ENCODE measurements around the gene SUGCT. TPM values are rescaled to one million over a fixed set of nuclear protein-coding genes. Genes with fewer than 3 reads are reported as not detected.
"Not testable (repeated sequence)": the region's sequence is repeated elsewhere in the genome, so short reads cannot be mapped to it uniquely, and the experiment has no call there.

SUGCT gene
- total RNA-seq, 4 donors from 2014 or later = 7.8 to 15.0 (median 12.8) TPM

DNA sequence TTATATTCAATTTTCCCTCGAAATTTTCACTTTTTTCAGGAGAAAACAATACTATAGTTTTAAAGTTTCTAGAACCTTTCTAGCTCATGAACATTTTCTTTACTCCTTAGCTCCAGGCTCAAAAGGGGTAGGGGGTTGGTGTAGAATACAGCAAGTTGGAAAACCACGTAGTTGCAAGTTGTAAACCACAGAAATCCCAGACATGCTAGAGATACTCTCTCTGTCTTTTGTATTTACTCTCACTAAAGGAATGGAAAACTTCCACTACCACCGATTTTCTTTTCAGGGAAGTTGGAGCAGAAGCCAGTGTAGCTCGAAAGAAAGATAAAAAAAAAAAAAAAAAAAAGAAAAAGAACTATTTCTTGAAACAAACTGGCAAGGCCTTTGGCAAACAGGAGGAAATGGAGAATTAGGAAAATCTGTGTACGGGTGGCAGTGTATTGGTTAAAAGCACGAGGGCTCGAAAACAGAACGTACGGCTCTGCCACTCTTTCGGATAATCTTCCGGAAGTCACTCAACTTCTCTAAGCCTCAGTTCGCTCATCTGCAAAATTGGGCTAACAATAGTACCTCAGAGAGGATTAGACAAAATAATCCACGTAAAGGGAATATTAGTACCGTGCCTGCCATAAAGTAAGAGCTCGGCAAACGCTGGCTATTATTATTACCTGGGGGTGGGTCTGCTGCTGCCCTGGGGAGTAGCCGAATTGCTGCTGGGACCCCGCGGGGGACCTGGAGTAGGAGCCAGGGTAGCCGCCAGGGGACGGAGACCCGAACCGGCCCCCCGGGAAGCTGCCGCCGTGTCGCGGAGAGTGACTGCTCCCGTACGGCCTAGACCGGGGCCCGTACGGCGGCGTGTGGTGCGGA is 1.0 kb upstream of the SUGCT start:
- peak overlapping the region; percentile 89 to 93 (median 92) for H3K27ac ChIP-seq (replicated peaks in 1 of 4)
- TF ChIP-seq, protein P1, sequence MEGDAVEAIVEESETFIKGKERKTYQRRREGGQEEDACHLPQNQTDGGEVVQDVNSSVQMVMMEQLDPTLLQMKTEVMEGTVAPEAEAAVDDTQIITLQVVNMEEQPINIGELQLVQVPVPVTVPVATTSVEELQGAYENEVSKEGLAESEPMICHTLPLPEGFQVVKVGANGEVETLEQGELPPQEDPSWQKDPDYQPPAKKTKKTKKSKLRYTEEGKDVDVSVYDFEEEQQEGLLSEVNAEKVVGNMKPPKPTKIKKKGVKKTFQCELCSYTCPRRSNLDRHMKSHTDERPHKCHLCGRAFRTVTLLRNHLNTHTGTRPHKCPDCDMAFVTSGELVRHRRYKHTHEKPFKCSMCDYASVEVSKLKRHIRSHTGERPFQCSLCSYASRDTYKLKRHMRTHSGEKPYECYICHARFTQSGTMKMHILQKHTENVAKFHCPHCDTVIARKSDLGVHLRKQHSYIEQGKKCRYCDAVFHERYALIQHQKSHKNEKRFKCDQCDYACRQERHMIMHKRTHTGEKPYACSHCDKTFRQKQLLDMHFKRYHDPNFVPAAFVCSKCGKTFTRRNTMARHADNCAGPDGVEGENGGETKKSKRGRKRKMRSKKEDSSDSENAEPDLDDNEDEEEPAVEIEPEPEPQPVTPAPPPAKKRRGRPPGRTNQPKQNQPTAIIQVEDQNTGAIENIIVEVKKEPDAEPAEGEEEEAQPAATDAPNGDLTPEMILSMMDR (IDR thresholded peaks at IDR 0.05) = no peak
- TF ChIP-seq POLR2AphosphoS5 (IDR thresholded peaks at IDR 0.05) (no peak), POLR2A (IDR thresholded peaks at IDR 0.05; ENCODE audit: low read depth) (no peak), EP300 (IDR thresholded peaks at IDR 0.05) (no peak)
- intact Hi-C loops (cut with DNase I) = loop anchor here (2.0 kb wide), 1 partner anchor 183 kb away; the partner anchor contains the start of gene CDK13
- WGBS = 2% methylated on average over 28 of the region's 36 CpGs
- peak overlapping the region; percentile 85 to 98 (median 96) for H3K4me3 ChIP-seq
- no peaks in the 10 kb centered on the region for H3K27me3 ChIP-seq
- DNase-seq (ENCODE audit: extremely low spot score) = no peak
- no peaks in the 10 kb centered on the region for H3K9me3 ChIP-seq
- peaks cover 0 to 5% (median 0%) of the 10 kb centered on the region in 4 donors for H3K36me3 ChIP-seq
- H3K4me1 ChIP-seq = peaks cover 24 to 50% (median 43%) of the 10 kb centered on the region in 4 donors

DNA sequence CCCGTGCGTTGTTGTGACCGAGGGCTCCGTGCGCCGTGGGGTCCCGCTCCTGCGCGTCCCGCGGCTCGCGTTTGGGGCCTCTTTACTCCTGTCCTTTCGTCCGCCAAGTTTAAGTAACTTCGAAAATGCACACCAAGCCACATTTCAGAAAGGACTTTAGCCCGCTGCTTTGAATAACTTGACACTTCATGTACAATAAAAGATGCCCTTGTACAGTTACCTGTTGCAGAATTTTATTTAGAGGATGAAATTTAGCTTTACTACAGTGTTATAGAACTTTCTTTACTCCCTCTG is 459 bp downstream of the SUGCT start:
- no peak for DNase-seq (ENCODE audit: extremely low spot score)
- H3K27ac ChIP-seq (replicated peaks in 1 of 4) = peak overlapping the region; percentile 89 to 93 (median 92)
- intact Hi-C loops (cut with DNase I) = loop anchor here (2.0 kb wide), 1 partner anchor 184 kb away; the partner anchor contains the start of gene CDK13
- TF ChIP-seq POLR2A (IDR thresholded peaks at IDR 0.05; ENCODE audit: low read depth) (no peak), EP300 (IDR thresholded peaks at IDR 0.05) (no peak), POLR2AphosphoS5 (IDR thresholded peaks at IDR 0.05) (no peak)
- TF ChIP-seq, protein P1 (IDR thresholded peaks at IDR 0.05) = no peak
- no peaks in the 10 kb centered on the region for H3K9me3 ChIP-seq
- no peaks in the 10 kb centered on the region for H3K27me3 ChIP-seq
- WGBS = 5% methylated on average over 17 of the region's 17 CpGs
- peaks cover 24 to 45% (median 39%) of the 10 kb centered on the region in 4 donors for H3K4me1 ChIP-seq
- H3K36me3 ChIP-seq = peaks cover 0 to 5% (median 0%) of the 10 kb centered on the region in 4 donors
- peak overlapping the region; percentile 85 to 98 (median 96) for H3K4me3 ChIP-seq

DNA sequence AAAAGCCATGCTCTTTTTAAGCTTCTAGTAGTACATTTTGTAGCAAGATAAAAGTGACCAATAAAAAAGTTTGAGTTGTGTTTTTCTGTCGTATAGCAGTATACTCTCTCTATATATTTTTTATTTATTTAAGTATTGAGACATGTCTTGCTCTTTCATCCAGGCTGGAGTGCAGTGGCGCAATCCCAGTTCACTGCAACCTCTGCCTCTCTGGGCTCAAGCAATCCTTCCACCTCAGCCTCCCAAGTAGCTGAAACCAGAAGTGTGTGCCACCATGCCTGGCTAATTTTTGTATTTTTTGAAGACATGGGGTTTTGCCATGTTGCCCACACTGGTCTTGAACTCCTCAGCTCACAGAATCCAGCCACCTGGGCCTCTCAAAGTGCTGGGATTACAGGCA is 2.8 kb downstream of the SUGCT start:
- DNase-seq (ENCODE audit: extremely low spot score) = no peak
- H3K4me1 ChIP-seq = peaks cover 9 to 22% (median 19%) of the 10 kb centered on the region in 4 donors
- no peak for TF ChIP-seq POLR2A (IDR thresholded peaks at IDR 0.05; ENCODE audit: low read depth)
- no peak for TF ChIP-seq POLR2AphosphoS5 (IDR thresholded peaks at IDR 0.05)
- TF ChIP-seq EP300 (IDR thresholded peaks at IDR 0.05) = no peak
- TF ChIP-seq, protein P1 (IDR thresholded peaks at IDR 0.05) = no peak
- intact Hi-C loops (cut with DNase I) = no loop called here
- H3K9me3 ChIP-seq = no peaks in the 10 kb centered on the region
- WGBS = 96% methylated on average over 2 of the region's 2 CpGs
- no peaks in the 10 kb centered on the region for H3K27me3 ChIP-seq
- no peak overlapping the region for H3K4me3 ChIP-seq
- no peak overlapping the region for H3K27ac ChIP-seq (replicated peaks in 1 of 4)
- no peaks in the 10 kb centered on the region for H3K36me3 ChIP-seq

DNA sequence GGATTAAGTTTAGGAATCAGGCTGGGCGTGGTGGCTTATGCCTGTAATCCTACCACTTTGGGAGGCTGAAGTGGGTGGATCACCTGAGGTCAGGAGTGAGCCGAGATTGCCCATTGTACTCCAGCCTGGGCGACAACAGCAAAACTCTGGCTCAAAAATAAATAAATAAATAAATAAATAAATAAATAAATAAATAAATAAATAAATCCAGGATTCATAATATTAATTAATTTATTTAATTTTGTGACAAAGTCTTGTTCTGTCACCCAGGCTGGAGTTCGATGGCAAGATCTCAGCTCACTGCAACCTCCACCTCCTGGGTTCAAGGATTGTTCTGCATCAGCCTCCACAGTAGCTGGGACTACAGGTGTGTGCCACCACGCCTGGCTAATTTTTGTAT is 4.2 kb downstream of the SUGCT start:
- Histone ChIP-seq H3K4me1 (peaks cover 0 to 11% (median 8%) of the 10 kb centered on the region in 4 donors), H3K36me3 (no peaks in the 10 kb centered on the region), H3K27ac (replicated peaks in 1 of 4) (no peak overlapping the region), H3K27me3 (no peaks in the 10 kb centered on the region), H3K4me3 (no peak overlapping the region), H3K9me3 (no peaks in the 10 kb centered on the region)
- intact Hi-C loops (cut with DNase I) = no loop called here
- 93% methylated on average over 5 of the region's 5 CpGs for WGBS
- TF ChIP-seq, protein P1 (IDR thresholded peaks at IDR 0.05) = no peak
- no peak for DNase-seq (ENCODE audit: extremely low spot score)

DNA sequence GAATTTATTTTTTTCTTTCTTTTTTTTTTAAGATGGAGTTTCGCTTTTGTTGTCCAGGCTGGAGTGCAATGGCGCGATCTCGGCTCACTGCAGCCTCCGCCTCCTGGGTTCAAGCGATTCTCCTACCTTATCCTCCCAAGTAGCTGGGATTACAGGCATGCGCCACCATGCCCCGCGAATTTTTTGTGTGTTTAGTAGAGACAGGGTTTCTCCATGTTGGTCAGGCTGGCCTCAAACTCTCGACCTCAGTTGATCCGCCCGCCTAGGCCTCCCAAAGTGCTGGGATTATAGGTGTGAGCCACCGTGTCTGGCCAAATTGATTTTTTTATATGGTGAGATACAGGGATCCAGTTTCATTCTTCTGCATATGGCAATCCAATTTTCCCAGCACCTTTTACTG is 5.1 kb downstream of the SUGCT start:
- WGBS = 97% methylated on average over 13 of the region's 13 CpGs
- peak; percentile 42 for DNase-seq (ENCODE audit: extremely low spot score)

DNA sequence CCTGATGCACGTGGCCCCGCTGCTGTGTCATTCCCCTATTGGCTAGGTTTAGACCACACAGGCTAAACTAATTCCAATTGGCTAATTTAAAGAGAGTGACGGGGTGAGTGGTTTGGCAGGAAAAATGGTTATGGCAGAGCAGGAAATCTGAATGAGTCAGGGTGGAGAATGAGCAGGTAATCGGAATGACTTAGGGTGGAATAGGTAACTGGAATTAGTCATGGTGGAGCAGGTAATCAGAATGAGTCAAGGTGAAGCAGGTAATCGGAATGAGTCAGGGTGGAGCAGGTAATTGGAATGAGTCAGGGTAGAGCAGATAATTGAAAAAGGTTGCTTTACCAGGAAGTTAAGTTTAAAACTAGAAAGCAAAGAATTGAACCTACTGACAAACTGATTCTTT is 7.1 kb downstream of the SUGCT start:
- H3K27me3 ChIP-seq; intact Hi-C loops (cut with DNase I); H3K4me1 ChIP-seq; DNase-seq (ENCODE audit: extremely low spot score); H3K9me3 ChIP-seq; H3K36me3 ChIP-seq; H3K4me3 ChIP-seq; H3K27ac ChIP-seq (replicated peaks in 1 of 4): not testable (repeated sequence)
- 87% methylated on average over 5 of the region's 5 CpGs for WGBS

More for the DNA sequence above, 5.1 kb downstream of the SUGCT start:
- H3K4me1 ChIP-seq = peaks cover 0 to 11% (median 8%) of the 10 kb centered on the region in 4 donors
- H3K36me3 ChIP-seq; intact Hi-C loops (cut with DNase I); H3K9me3 ChIP-seq; H3K27me3 ChIP-seq; H3K4me3 ChIP-seq; H3K27ac ChIP-seq (replicated peaks in 1 of 4): not testable (repeated sequence)

DNA sequence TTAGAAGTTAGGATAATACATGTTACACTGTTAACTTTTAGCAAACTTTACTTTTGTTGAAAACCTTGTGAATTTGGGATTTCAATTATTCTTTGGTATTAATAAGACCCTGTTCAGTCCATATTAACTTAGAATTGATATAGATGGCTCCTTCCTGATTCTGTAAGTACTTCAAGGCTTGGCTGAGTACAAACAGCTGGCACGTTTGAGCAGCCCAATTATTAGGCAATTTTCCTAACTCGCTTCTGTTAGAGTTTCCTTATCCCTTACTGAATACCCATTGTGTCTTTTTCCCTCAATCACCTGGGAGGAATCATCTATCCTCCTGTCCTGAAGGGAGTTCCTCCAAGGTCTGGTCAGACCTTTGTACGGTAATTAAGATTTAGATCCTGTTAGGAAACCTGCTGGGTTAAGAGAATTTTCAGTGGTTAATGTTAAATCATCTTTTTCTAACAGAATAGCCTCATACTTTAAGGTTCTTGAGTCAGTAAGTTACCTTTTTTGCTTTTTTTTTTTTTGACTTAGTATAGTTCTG is 10.9 kb downstream of the SUGCT start:
- DNase-seq (ENCODE audit: extremely low spot score); intact Hi-C loops (cut with DNase I); H3K4me3 ChIP-seq; H3K27me3 ChIP-seq; H3K27ac ChIP-seq (replicated peaks in 1 of 4); H3K4me1 ChIP-seq; H3K9me3 ChIP-seq; H3K36me3 ChIP-seq: not testable (repeated sequence)
- 85% methylated on average over 3 of the region's 3 CpGs for WGBS

All from esophagus muscularis mucosa (tissue), 4 donors.